ENCODE results near the gene GGTA1. TPM values are rescaled to one million over a fixed set of nuclear protein-coding genes. Genes with fewer than 3 reads are reported as not detected.

Gene GGTA1
- polyA plus RNA-seq, 1 donor (not counting 4 experiments of a cell fraction or from before 2014, with no cell fraction given) = not detected

DNA sequence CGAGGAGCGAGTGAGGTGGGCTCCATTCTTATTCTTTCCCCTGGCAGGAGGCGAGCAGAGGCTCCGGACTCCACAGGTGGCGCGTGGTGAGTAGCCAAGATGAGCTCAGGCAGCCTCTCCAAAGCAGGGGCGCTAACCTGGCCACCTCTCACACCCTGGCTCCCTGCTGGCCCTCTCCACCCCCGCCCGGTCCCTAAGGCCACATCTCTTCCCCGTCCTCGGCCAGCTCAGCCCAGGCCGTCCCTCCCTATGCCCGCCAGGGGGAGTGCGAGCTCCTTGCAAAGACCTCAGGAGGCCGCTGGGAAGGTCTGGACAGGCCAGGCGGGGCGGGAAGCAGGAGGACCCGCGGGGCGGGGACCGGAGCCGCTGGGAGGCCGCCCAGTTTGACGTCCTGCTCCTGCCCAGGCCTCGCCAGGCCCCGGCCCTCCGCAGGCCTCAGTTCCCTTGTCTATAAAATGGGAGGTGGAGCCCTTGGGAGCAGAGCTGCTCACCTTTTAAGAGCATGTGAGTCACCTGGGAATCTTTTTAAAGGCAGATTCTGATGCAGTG, 46.3 kb upstream of the GGTA1 start:
- Histone ChIP-seq H3K27ac (ENCODE audit: control insufficient read depth, insufficient read depth, low read length) (no peak overlapping the region), H3K9ac (ENCODE audit: control insufficient read depth, extremely low read depth, insufficient read depth, low read length) (no peak overlapping the region), H3K4me3 (ENCODE audit: control insufficient read depth in 2 of 3, extremely low read depth in 1 of 3, insufficient read depth in 2 of 3, low read depth in 1 of 3, low read length in 3 of 3) (peak overlapping the region in 2 of 3 experiments; percentile 19 to 35), H3K9me3 (ENCODE audit: control insufficient read depth, low read depth, low read length) (no peaks in the 10 kb centered on the region), H4K20me1 (ENCODE audit: control insufficient read depth, extremely low read depth, insufficient read depth, low read length) (no peaks in the 10 kb centered on the region), H2AFZ (ENCODE audit: control insufficient read depth, low read length) (peak overlapping the region; percentile 69), H3K4me2 (ENCODE audit: control insufficient read depth, extremely low read depth, insufficient read depth, low read depth, low read length) (peak overlapping the region; percentile 71), H3K36me3 (ENCODE audit: control insufficient read depth in 2 of 2, extremely low read depth in 1 of 2, insufficient read depth in 2 of 2, low read length in 2 of 2) (no peaks in the 10 kb centered on the region), H3K79me2 (ENCODE audit: control insufficient read depth, insufficient read depth, low read length) (no peaks in the 10 kb centered on the region), H3K4me1 (ENCODE audit: control insufficient read depth, extremely low read depth, insufficient read depth, low read length) (peaks cover 12% of the 10 kb centered on the region), H3K27me3 (ENCODE audit: control insufficient read depth, extremely low read depth, insufficient read depth, low read length) (peaks cover 8% of the 10 kb centered on the region), H3K9me1 (ENCODE audit: control insufficient read depth, extremely low read depth, insufficient read depth, low read length) (no peaks in the 10 kb centered on the region)
- dilution Hi-C loops (cut with MboI; ENCODE audit: extremely low pct_ligation_motif_present, low sequenced_read_pairs) = no loop called here
- TF ChIP-seq EZH2 (IDR thresholded peaks at IDR 0.05; ENCODE audit: low read length) = no peak
- TF ChIP-seq, protein P1, sequence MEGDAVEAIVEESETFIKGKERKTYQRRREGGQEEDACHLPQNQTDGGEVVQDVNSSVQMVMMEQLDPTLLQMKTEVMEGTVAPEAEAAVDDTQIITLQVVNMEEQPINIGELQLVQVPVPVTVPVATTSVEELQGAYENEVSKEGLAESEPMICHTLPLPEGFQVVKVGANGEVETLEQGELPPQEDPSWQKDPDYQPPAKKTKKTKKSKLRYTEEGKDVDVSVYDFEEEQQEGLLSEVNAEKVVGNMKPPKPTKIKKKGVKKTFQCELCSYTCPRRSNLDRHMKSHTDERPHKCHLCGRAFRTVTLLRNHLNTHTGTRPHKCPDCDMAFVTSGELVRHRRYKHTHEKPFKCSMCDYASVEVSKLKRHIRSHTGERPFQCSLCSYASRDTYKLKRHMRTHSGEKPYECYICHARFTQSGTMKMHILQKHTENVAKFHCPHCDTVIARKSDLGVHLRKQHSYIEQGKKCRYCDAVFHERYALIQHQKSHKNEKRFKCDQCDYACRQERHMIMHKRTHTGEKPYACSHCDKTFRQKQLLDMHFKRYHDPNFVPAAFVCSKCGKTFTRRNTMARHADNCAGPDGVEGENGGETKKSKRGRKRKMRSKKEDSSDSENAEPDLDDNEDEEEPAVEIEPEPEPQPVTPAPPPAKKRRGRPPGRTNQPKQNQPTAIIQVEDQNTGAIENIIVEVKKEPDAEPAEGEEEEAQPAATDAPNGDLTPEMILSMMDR (optimal IDR thresholded peaks at IDR 0.05 in 1 of 3, IDR thresholded peaks at IDR 0.05 in 1 of 3, conservative IDR thresholded peaks at IDR 0.05 in 1 of 3; ENCODE audit: extremely low read depth in 1 of 3, insufficient read depth in 2 of 3, low read length in 3 of 3) = peak; percentile 76 to 97 (median 94)
- FAIRE-seq (no peak), DNase-seq (ENCODE audit: low read depth, low spot score) (peak; percentile 78)

DNA sequence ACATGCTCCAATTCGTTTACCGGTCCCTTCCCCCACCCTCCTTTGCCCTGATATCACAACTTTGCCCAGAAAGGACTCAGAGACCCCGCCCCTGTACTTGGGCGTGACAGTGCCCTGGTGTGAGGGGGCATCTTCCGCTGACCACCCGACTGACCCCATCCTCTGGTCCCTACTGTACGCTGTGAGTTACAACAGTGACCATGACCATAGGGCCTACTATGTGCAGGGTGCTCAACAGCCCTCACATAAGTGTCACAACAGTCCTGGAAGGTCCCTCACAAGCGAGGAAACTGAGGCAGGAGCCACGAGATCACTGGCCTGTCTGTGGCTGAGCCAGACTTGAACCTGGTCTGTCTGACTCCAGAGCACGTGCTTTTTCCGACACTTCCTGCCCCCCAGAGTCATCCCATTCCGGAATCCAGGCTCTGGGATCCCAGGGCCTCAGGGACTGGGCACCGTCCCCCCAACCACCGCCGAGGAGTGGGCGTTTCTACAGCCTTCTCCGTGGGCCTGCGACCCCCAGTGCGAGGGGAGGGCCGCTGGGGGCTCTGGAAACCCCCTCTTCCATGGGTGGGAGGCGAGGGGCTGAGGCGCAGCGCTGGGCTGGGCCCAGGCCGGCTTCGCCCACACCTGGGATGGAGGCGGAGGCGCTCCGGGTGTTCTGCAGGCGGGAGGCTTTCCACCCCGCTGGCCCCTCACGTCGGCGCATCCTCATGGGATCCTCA, 45.7 kb upstream of the GGTA1 start:
- Histone ChIP-seq H3K27ac (ENCODE audit: control insufficient read depth, insufficient read depth, low read length) (no peak overlapping the region), H3K9me1 (ENCODE audit: control insufficient read depth, extremely low read depth, insufficient read depth, low read length) (no peaks in the 10 kb centered on the region), H3K9me3 (ENCODE audit: control insufficient read depth, low read depth, low read length) (no peaks in the 10 kb centered on the region), H4K20me1 (ENCODE audit: control insufficient read depth, extremely low read depth, insufficient read depth, low read length) (no peaks in the 10 kb centered on the region), H3K36me3 (ENCODE audit: control insufficient read depth in 2 of 2, extremely low read depth in 1 of 2, insufficient read depth in 2 of 2, low read length in 2 of 2) (no peaks in the 10 kb centered on the region), H3K79me2 (ENCODE audit: control insufficient read depth, insufficient read depth, low read length) (no peaks in the 10 kb centered on the region), H3K9ac (ENCODE audit: control insufficient read depth, extremely low read depth, insufficient read depth, low read length) (no peak overlapping the region), H3K4me3 (ENCODE audit: control insufficient read depth in 2 of 3, extremely low read depth in 1 of 3, insufficient read depth in 2 of 3, low read depth in 1 of 3, low read length in 3 of 3) (no peak overlapping the region), H3K27me3 (ENCODE audit: control insufficient read depth, extremely low read depth, insufficient read depth, low read length) (peaks cover 5% of the 10 kb centered on the region), H3K4me1 (ENCODE audit: control insufficient read depth, extremely low read depth, insufficient read depth, low read length) (peaks cover 8% of the 10 kb centered on the region), H2AFZ (ENCODE audit: control insufficient read depth, low read length) (no peak overlapping the region), H3K4me2 (ENCODE audit: control insufficient read depth, extremely low read depth, insufficient read depth, low read depth, low read length) (peak overlapping the region; percentile 71)
- TF ChIP-seq, protein P1 (optimal IDR thresholded peaks at IDR 0.05 in 1 of 3, IDR thresholded peaks at IDR 0.05 in 1 of 3, conservative IDR thresholded peaks at IDR 0.05 in 1 of 3; ENCODE audit: extremely low read depth in 1 of 3, insufficient read depth in 2 of 3, low read length in 3 of 3) = no peak
- TF ChIP-seq EZH2 (IDR thresholded peaks at IDR 0.05; ENCODE audit: low read length) = no peak
- FAIRE-seq = no peak
- DNase-seq (ENCODE audit: low read depth, low spot score) = no peak
- dilution Hi-C loops (cut with MboI; ENCODE audit: extremely low pct_ligation_motif_present, low sequenced_read_pairs) = no loop called here
